Upper lobe of right lung (tissue), 1 donor: ENCODE results near the gene DOK4. TPM values are rescaled to one million over a fixed set of nuclear protein-coding genes. Genes with fewer than 3 reads are reported as not detected.

ENCODE experiments used
- ATAC-seq: fragments of 200-7000 bp; cut with Tn5 transposase; one replicate; pipeline ENCODE4 v1.9.1; 2020; ENCODE audit warnings: mild to moderate bottlenecking, moderate library complexity
- DNase-seq: peaks from one replicate; pipeline ENCODE4 v3.0.0-alpha.2; 2020
- H3K27ac ChIP-seq: fragments of 200-600 bp; one replicate; pipeline ENCODE4 v1.8.0; 2022
- H3K27me3 ChIP-seq: fragments of 200-600 bp; one replicate; pipeline ENCODE4 v1.8.0; 2022; ENCODE audit warnings: mild to moderate bottlenecking
- H3K36me3 ChIP-seq: fragments of 200-600 bp; one replicate; pipeline ENCODE4 v1.8.0; 2022
- H3K4me1 ChIP-seq: fragments of 200-600 bp; one replicate; pipeline ENCODE4 v1.8.0; 2022
- H3K4me3 ChIP-seq: fragments of 200-600 bp; one replicate; pipeline ENCODE4 v1.8.0; 2022; ENCODE audit warnings: mild to moderate bottlenecking
- H3K9me3 ChIP-seq: fragments of 200-600 bp; one replicate; pipeline ENCODE4 v1.8.0; 2022
- intact Hi-C: fragments of 100-400 bp; cut with DNase I; formaldehyde crosslinking; loops from one replicate; pipeline ENCODE4 v1.11.0; 2022
- total RNA-seq: library from RNA; stranded (reverse); fragmentation: NEBNext Ultra II Directional; extraction: Animal tissue kit (Norgen Biotek cat#: 25700); gene quantifications from one replicate; pipeline ENCODE4 v1.2.1, GENCODE V29; 2021
- TF ChIP-seq, protein P1 (sequence below): fragments of 200-600 bp; IDR thresholded peaks from one replicate; pipeline ENCODE4 v1.8.0; 2022; ENCODE audit warnings: antibody characterized with exemption
- donor health status: DM: no; HTN: yes; CAD: no; lungs with severe emphysema.

The DOK4 gene
- total RNA-seq, 1 donor from 2014 or later, result 55.1 TPM

DNA sequence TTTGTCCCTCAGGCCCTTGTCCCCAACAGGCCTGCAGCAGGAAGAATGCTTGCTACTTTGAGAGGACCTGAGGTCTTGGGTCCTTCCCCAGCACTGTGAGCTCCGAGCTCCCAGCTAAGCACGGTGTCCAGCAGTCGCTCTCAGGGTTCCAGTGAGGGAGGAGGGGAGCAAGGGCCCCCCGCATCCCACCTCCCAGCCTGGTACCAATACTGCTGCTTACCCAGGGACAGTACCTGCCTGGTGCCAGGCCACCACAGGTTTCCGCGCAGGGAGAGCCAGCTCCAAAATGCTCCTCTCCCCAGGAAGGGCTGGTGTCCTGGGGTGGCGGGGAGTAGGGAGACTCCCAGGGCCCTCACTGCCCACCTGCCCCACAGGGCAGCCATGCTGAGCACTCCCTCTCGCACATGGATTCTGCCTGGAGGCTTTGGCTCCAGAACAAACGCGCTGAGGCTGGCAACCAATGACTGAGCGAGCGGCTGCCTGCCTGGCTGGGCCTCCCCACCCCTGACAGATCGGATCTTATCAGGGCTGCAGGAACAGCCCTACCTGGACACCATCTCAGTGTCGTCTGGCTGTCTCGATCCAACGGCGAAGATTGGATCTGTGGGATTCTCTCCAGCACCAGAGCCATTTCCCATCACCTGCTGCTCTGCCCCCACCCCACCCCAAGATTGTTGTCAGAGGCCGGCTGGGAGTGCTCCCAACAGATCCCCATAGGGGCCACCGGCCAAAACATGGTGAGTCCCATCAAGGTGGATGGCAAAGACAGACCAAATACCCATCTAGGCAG is 2.4 kb downstream of the DOK4 start:
- H3K36me3 ChIP-seq, result no peaks in the 10 kb centered on the region
- H3K27me3 ChIP-seq, result no peaks in the 10 kb centered on the region
- TF ChIP-seq, protein P1, sequence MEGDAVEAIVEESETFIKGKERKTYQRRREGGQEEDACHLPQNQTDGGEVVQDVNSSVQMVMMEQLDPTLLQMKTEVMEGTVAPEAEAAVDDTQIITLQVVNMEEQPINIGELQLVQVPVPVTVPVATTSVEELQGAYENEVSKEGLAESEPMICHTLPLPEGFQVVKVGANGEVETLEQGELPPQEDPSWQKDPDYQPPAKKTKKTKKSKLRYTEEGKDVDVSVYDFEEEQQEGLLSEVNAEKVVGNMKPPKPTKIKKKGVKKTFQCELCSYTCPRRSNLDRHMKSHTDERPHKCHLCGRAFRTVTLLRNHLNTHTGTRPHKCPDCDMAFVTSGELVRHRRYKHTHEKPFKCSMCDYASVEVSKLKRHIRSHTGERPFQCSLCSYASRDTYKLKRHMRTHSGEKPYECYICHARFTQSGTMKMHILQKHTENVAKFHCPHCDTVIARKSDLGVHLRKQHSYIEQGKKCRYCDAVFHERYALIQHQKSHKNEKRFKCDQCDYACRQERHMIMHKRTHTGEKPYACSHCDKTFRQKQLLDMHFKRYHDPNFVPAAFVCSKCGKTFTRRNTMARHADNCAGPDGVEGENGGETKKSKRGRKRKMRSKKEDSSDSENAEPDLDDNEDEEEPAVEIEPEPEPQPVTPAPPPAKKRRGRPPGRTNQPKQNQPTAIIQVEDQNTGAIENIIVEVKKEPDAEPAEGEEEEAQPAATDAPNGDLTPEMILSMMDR, result no peak
- ATAC-seq, result no peak
- H3K9me3 ChIP-seq, result no peaks in the 10 kb centered on the region
- H3K27ac ChIP-seq, result peak overlapping the region; percentile 37
- intact Hi-C loops, result no loop called here
- H3K4me3 ChIP-seq, result peak overlapping the region; percentile 75
- peaks cover 30% of the 10 kb centered on the region for H3K4me1 ChIP-seq
- peak; percentile 71 for DNase-seq

DNA sequence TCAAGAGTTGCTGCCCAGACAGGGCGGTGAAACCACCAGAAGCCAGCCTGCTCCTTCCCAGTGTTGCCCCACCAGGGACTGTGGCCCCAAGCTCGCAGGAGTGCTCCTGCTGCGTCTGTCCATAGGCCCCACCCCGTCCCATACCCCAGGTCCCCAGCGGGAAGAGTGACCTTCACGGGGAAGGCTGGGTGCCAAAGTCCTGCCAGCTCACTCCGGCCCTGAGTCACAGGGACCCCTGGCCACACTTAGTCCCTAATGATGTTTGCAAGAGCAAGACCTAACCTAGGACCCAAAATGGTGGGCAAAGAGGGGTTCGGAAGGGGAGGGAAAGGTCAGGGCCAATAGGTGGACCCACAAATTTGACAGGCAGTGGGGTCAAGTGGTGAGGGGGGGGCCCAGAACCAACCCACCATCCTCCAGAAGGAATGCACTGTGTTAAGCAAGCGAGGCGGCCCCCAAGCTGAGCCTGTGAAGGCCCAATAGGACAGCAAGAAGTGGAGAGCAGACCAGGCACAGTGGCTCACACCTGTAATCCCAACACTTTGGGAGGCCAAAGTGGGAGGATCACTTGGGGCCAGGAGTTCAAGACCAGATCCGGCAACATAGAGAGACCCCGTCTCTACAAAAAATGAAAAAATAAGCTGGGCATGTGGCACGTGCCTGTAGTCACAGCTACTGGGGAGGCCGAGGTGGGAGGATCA is 3.3 kb downstream of the DOK4 start:
- H3K36me3 ChIP-seq, result no peaks in the 10 kb centered on the region
- H3K27ac ChIP-seq, result no peak overlapping the region
- intact Hi-C loops, result no loop called here
- ATAC-seq, result no peak
- TF ChIP-seq, protein P1, result no peak
- H3K9me3 ChIP-seq, result no peaks in the 10 kb centered on the region
- no peaks in the 10 kb centered on the region for H3K27me3 ChIP-seq
- DNase-seq, result no peak
- peaks cover 40% of the 10 kb centered on the region for H3K4me1 ChIP-seq
- H3K4me3 ChIP-seq, result no peak overlapping the region

DNA sequence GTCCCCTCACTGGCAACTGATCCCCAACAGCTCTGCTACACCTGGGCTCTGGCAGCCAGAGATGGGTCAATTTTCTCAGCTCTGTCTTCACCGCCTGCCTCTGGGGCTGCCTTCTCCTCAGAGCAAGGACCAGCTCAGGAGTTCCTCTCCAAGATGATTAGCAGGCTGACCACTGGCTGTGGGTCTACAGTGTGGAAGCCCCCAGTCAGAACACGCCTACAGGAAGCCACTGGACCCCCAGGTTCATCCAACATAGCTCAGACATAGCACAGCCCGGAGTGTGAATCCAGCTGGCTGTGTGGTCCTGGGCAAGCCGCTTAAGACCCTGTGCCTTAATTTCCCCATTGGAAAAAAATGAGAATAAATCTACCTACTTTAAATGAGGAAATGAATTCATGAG is 4.9 kb downstream of the DOK4 start:
- intact Hi-C loops, result no loop called here
- H3K4me1 ChIP-seq, result peaks cover 54% of the 10 kb centered on the region
- no peak overlapping the region for H3K4me3 ChIP-seq
- H3K27ac ChIP-seq, result no peak overlapping the region
- DNase-seq (no peak), ATAC-seq (no peak)
- H3K27me3 ChIP-seq, result no peaks in the 10 kb centered on the region
- H3K9me3 ChIP-seq, result no peaks in the 10 kb centered on the region
- TF ChIP-seq, protein P1, result no peak
- no peaks in the 10 kb centered on the region for H3K36me3 ChIP-seq

DNA sequence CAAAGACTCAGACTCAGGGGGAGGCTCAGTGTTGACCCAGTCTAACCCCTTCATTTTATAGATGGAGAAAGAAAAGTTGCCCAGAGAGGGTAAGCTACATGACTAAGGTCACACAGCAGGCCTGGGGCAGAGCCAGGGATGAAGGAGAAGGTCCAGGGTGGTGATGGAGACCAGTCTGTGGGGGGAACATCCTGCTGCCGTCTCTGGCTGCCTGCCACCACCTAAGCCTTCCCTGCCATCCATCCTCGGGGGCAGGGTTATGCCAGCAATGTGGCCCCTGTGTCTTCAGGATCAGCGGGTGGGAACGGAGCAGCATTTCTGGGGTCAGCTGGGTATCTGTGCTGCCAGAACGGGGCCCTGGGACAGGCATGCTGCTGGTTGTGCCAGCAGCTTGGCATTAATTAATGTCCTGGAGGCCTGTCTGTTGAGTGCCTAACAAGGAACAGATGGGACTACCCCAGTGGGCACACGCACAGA is 5.5 kb downstream of the DOK4 start:
- Histone ChIP-seq H3K27me3 (no peaks in the 10 kb centered on the region), H3K27ac (peak overlapping the region; percentile 66), H3K4me3 (no peak overlapping the region), H3K36me3 (no peaks in the 10 kb centered on the region), H3K4me1 (peaks cover 60% of the 10 kb centered on the region), H3K9me3 (no peaks in the 10 kb centered on the region)
- TF ChIP-seq, protein P1, result no peak
- no peak for DNase-seq
- ATAC-seq, result no peak
- intact Hi-C loops, result no loop called here

DNA sequence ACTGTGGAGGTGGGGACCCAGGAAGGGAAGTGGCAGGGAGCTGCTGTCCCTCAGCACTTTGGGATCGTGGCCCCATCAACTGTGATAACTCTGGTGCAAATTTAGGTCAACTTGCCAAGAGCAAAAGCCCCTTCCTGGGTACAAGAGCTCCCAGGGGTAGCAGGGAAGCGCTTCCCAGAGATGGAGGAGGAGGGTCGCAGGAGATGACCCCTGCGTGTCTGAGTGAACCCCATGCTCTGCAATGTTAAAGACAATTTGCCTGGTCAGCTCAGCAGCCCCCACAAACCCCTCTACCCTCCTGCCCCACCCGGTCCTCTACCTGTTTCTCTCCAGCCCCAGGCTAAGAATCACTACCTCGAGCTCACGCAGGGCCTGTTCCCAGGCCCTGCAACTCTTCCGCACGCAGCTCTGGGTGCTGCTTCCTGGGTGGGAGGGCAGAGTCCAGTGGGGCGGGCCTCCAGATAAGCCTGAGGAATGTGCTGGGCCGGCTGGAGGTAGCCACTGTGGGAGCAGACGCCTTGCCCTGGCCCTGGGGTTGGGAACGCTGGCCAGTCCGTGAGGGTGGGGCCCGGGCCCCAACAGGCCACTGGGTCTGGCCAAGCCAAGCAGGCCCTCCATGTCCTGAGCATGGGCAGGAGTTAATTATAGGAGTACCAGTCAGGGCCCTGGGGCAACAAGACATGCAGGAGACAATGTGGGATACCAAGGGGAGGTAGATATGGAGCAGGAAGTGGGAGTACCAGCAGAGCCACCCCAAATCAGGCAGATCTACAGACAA is 6.1 kb downstream of the DOK4 start:
- DNase-seq, result peak; percentile 85
- peaks cover 56% of the 10 kb centered on the region for H3K4me1 ChIP-seq
- intact Hi-C loops, result loop anchor here (5.0 kb wide), 1 partner anchor 37 kb away; no protein-coding TSS in a partner anchor

More for the DNA sequence above, 6.1 kb downstream of the DOK4 start:
- Histone ChIP-seq H3K36me3 (no peaks in the 10 kb centered on the region), H3K9me3 (no peaks in the 10 kb centered on the region), H3K27me3 (no peaks in the 10 kb centered on the region), H3K27ac (peak overlapping the region; percentile 66), H3K4me3 (peak overlapping the region; percentile 55)
- ATAC-seq, result peak; percentile 82
- TF ChIP-seq, protein P1, result no peak
